ENCODE results near the gene GNAT2. TPM values are rescaled to one million over a fixed set of nuclear protein-coding genes. Genes with fewer than 3 reads are reported as not detected.

Gene GNAT2
- total RNA-seq, 1 donor from 2014 or later, result not detected

DNA sequence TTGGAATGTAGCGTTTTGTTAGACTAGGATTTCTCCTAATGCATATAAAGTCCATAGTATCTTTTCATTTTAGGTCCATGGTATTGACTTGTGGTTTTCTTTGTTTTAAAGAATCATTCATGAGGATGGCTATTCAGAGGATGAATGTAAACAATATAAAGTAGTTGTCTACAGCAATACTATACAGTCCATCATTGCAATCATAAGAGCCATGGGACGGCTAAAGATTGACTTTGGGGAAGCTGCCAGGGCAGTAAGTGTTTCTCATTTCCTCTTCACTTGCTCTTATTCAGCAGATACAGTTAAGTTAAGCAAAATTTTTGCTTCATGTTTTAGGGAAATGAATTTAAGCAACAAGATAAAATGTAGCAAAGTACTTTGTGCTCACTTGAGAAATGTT is 45.6 kb downstream of the GNAT2 start:
- Mint-ChIP-seq H3K36me3 (ENCODE audit: unreplicated experiment) (no peaks in the 10 kb centered on the region), H3K4me3 (ENCODE audit: unreplicated experiment) (no peak overlapping the region), H3K27me3 (ENCODE audit: unreplicated experiment) (peaks cover 5% of the 10 kb centered on the region)

DNA sequence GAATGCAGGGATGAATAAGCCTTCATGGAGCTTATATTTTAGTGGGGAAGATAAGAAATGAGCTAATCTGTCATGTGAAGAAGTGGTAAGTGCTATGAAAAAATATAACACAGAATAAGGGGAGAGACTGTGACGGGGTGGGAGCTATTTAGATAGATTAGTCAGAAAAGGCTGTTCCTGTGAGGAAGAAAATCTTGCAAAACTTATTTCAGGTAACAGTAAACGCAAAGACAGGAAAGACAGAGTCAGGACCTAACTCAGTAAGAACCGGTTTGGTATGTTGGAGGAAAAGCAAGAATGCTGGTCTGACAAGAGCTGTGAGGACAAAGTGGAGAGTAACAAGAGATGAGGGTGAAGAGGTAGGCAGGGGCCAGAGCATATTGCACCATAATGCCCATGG is 49.0 kb downstream of the GNAT2 start:
- no peak overlapping the region for H3K27ac Mint-ChIP-seq (ENCODE audit: unreplicated experiment)
- H3K27me3 Mint-ChIP-seq (ENCODE audit: unreplicated experiment), result peaks cover 3% of the 10 kb centered on the region
- H3K36me3 Mint-ChIP-seq (ENCODE audit: unreplicated experiment), result no peaks in the 10 kb centered on the region
- no peak overlapping the region for H3K4me3 Mint-ChIP-seq (ENCODE audit: unreplicated experiment)
- DNase-seq, result no peak
- H3K4me1 Mint-ChIP-seq (ENCODE audit: low read depth, unreplicated experiment), result peaks cover 35% of the 10 kb centered on the region
- peaks cover 4% of the 10 kb centered on the region for H3K9me3 Mint-ChIP-seq (ENCODE audit: unreplicated experiment)
- TF ChIP-seq, protein P1, sequence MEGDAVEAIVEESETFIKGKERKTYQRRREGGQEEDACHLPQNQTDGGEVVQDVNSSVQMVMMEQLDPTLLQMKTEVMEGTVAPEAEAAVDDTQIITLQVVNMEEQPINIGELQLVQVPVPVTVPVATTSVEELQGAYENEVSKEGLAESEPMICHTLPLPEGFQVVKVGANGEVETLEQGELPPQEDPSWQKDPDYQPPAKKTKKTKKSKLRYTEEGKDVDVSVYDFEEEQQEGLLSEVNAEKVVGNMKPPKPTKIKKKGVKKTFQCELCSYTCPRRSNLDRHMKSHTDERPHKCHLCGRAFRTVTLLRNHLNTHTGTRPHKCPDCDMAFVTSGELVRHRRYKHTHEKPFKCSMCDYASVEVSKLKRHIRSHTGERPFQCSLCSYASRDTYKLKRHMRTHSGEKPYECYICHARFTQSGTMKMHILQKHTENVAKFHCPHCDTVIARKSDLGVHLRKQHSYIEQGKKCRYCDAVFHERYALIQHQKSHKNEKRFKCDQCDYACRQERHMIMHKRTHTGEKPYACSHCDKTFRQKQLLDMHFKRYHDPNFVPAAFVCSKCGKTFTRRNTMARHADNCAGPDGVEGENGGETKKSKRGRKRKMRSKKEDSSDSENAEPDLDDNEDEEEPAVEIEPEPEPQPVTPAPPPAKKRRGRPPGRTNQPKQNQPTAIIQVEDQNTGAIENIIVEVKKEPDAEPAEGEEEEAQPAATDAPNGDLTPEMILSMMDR (IDR thresholded peaks at IDR 0.05; ENCODE audit: partially characterized antibody, unreplicated experiment), result no peak

More for the DNA sequence above, 45.6 kb downstream of the GNAT2 start:
- Mint-ChIP-seq H3K9me3 (ENCODE audit: unreplicated experiment) (peaks cover 1% of the 10 kb centered on the region), H3K4me1 (ENCODE audit: low read depth, unreplicated experiment) (peaks cover 17% of the 10 kb centered on the region), H3K27ac (ENCODE audit: unreplicated experiment) (no peak overlapping the region)
- TF ChIP-seq, protein P1 (IDR thresholded peaks at IDR 0.05; ENCODE audit: partially characterized antibody, unreplicated experiment), result no peak
- no peak for DNase-seq

DNA sequence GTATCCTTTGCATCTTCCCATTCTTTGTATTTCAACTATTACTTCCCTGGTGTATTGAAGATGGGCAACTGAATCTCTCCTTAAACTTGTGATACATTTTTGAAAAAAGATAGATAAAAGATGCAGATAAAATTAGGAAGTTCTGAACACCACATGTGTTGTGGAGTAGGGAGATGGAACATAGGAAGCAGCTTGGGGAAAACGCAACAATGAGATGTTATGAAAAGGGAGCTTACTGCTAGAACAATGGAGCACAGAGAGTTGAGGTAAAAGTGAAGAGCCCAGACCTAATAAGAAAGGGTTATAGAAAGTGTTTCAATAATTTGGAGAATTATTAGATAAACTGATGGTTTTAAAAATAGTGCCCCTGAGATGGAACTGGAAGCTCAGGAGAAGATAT is 50.1 kb downstream of the GNAT2 start:
- Mint-ChIP-seq H3K4me3 (ENCODE audit: unreplicated experiment) (no peak overlapping the region), H3K36me3 (ENCODE audit: unreplicated experiment) (no peaks in the 10 kb centered on the region), H3K9me3 (ENCODE audit: unreplicated experiment) (peaks cover 5% of the 10 kb centered on the region), H3K27ac (ENCODE audit: unreplicated experiment) (no peak overlapping the region), H3K27me3 (ENCODE audit: unreplicated experiment) (peaks cover 3% of the 10 kb centered on the region), H3K4me1 (ENCODE audit: low read depth, unreplicated experiment) (peaks cover 41% of the 10 kb centered on the region)
- TF ChIP-seq, protein P1 (IDR thresholded peaks at IDR 0.05; ENCODE audit: partially characterized antibody, unreplicated experiment), result no peak
- DNase-seq, result no peak

DNA sequence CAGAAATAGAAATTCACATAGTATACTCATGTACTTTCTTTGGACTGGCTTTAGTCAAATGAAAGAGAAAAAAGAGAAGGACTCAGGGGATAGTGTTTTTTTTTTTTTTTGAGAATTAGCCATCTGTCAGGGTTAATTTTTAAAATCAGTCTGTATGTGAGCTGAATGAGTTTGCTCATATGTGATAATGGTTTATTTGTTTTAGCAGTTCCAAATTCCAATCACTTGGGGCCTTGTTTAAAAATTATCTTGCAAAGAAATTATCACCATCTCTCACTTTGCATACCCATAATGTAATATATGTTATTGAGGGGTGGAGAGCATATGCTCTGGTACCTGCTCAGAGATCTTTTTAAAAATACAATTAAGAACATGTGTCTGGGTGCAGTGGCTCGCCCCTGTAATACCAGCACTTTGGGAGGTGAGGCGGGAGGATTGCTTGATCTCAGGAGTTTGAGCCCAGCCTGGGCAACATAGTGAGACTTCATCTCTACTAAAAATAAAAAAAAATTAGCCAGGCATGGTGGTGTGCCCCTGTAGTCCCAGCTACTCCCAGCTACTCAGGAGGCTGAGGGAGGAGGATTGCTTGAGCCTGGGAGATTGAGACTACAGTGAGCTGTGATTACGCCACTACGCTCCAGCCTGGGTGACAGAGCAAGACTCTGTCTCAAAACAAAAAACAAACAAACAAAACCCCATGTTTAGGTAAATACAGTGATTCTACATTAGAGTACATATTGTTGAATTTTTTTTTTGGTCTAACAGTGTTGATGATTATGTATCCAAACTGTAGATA is 51.3 kb downstream of the GNAT2 start:
- H3K4me3 Mint-ChIP-seq (ENCODE audit: unreplicated experiment), result peak overlapping the region; percentile 60

DNA sequence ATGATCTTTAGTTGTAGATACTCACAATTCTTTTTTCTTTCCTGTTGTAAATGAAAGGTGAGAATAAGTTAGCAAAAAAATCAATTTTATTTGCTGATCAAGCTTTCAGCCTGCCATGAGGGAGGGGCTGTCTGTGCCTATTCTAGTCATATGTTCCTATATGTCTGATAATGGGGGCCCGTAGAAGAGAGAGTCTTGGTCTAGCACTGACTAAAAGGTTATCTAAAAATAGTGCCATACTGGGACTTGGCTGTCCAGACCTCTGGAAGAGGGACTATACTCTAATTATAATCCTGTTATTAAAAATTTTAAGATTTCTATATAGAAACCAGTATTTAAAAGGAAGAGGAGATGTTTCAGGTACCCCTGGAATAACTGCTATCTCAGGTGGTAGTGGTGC is 52.4 kb downstream of the GNAT2 start:
- TF ChIP-seq, protein P1 (IDR thresholded peaks at IDR 0.05; ENCODE audit: partially characterized antibody, unreplicated experiment), result no peak
- H3K4me1 Mint-ChIP-seq (ENCODE audit: low read depth, unreplicated experiment), result peaks cover 35% of the 10 kb centered on the region
- peaks cover 6% of the 10 kb centered on the region for H3K9me3 Mint-ChIP-seq (ENCODE audit: unreplicated experiment)
- peak overlapping the region; percentile 34 for H3K27ac Mint-ChIP-seq (ENCODE audit: unreplicated experiment)
- no peaks in the 10 kb centered on the region for H3K27me3 Mint-ChIP-seq (ENCODE audit: unreplicated experiment)
- DNase-seq, result no peak
- H3K36me3 Mint-ChIP-seq (ENCODE audit: unreplicated experiment), result no peaks in the 10 kb centered on the region
- H3K4me3 Mint-ChIP-seq (ENCODE audit: unreplicated experiment), result no peak overlapping the region

More for the DNA sequence above, 51.3 kb downstream of the GNAT2 start:
- no peak overlapping the region for H3K27ac Mint-ChIP-seq (ENCODE audit: unreplicated experiment)
- DNase-seq, result no peak
- peaks cover 43% of the 10 kb centered on the region for H3K4me1 Mint-ChIP-seq (ENCODE audit: low read depth, unreplicated experiment)
- H3K9me3 Mint-ChIP-seq (ENCODE audit: unreplicated experiment), result peaks cover 6% of the 10 kb centered on the region
- peaks cover 3% of the 10 kb centered on the region for H3K27me3 Mint-ChIP-seq (ENCODE audit: unreplicated experiment)
- no peaks in the 10 kb centered on the region for H3K36me3 Mint-ChIP-seq (ENCODE audit: unreplicated experiment)
- TF ChIP-seq, protein P1 (IDR thresholded peaks at IDR 0.05; ENCODE audit: partially characterized antibody, unreplicated experiment), result no peak

All from glutamatergic neuron (in vitro differentiated cells).